PC-3 (cell line): Measurements from ENCODE around the gene EXOC6B. TPM values are rescaled to one million over a fixed set of nuclear protein-coding genes. Genes with fewer than 3 reads are reported as not detected.

Source experiments
- ATAC-seq: fragments of 200-7000 bp; cut with Tn5 transposase; 2 replicates; pipeline ENCODE4 v1.9.1; 2020; ENCODE audit warnings: mild to moderate bottlenecking, moderate library complexity
- BruUV-seq: library from RNA; stranded (reverse); fragments of 400-500 nt; replicated peaks from 2 replicates; lab custom pipeline; 2021; lab: Mats Ljungman, UMichigan
- CTCF ChIA-PET: fragments of 300-600 bp; sonication (Branson Sonifier 250); formaldehyde crosslinking; loops from one replicate; lab custom pipeline; 2022; ENCODE audit warnings: antibody characterized with exemption; lab: Charles Lee
- POLR2A ChIA-PET: fragments of 300-600 bp; sonication (Branson Sonifier 250); formaldehyde crosslinking; loops from one replicate; lab custom pipeline; 2022; ENCODE audit warnings: antibody characterized with exemption; ENCODE audit not compliant: unreplicated experiment; lab: Charles Lee
- DNase-seq: peaks from one replicate; pipeline ENCODE4 v3.0.0-alpha.2; 2015
- H2AFZ ChIP-seq: fragments of 300-600 bp; sonication (generic); 2 replicates; pipeline ENCODE4 v1.6.0; 2016; ENCODE audit warnings: antibody characterized with exemption, low read length
- H3F3A ChIP-seq: fragments of 300-600 bp; sonication (generic); one replicate; pipeline ENCODE4 v1.6.0; 2017; ENCODE audit warnings: antibody characterized with exemption, low read length, control low read depth, mild to moderate bottlenecking; ENCODE audit not compliant: unreplicated experiment
- H3K27ac ChIP-seq: fragments of 300-600 bp; sonication (generic); 2 replicates; pipeline ENCODE4 v1.5.1; 2016; ENCODE audit warnings: mild to moderate bottlenecking, low read length
- H3K27me3 ChIP-seq: fragments of 300-600 bp; sonication (generic); 2 replicates; pipeline ENCODE4 v1.6.1; 2016; ENCODE audit warnings: low read length, mixed read lengths
- H3K36me3 ChIP-seq: fragments of 300-600 bp; sonication (generic); 2 replicates; pipeline ENCODE4 v1.6.1; 2016; ENCODE audit warnings: low read depth, mixed run types, low read length, mixed read lengths
- H3K4me1 ChIP-seq: fragments of 300-600 bp; sonication (generic); 2 replicates; pipeline ENCODE4 v1.5.1; 2016; ENCODE audit warnings: low read length; ENCODE audit not compliant: insufficient read depth
- H3K4me2 ChIP-seq: fragments of 300-600 bp; sonication (generic); 2 replicates; pipeline ENCODE4 v1.6.0; 2016; ENCODE audit warnings: low read length
- H3K4me3 ChIP-seq: fragments of 300-600 bp; sonication (generic); 2 replicates; pipeline ENCODE4 v1.5.1; 2016; ENCODE audit warnings: mild to moderate bottlenecking, low read length, mixed read lengths
- H3K79me2 ChIP-seq: fragments of 300-600 bp; sonication (generic); 2 replicates; pipeline ENCODE4 v1.6.1; 2017; ENCODE audit warnings: low read length, mixed read lengths
- H3K9ac ChIP-seq: fragments of 300-600 bp; sonication (generic); 2 replicates; pipeline ENCODE4 v1.6.0; 2016; ENCODE audit warnings: mild to moderate bottlenecking, low read length
- H3K9me2 ChIP-seq: fragments of 300-600 bp; sonication (generic); replicated peaks from 2 replicates; pipeline ENCODE4 v1.6.1; 2016; ENCODE audit warnings: mixed run types, low read length, mixed read lengths
- H3K9me3 ChIP-seq: fragments of 300-600 bp; sonication (generic); 2 replicates; pipeline ENCODE4 v1.6.1; 2016; ENCODE audit warnings: low read length, mixed read lengths
- H4K20me1 ChIP-seq: fragments of 300-600 bp; sonication (generic); 2 replicates; pipeline ENCODE4 v1.6.1; 2016; ENCODE audit warnings: low read length, mixed read lengths
- CTCF ChIP-seq: fragments of 300-600 bp; sonication (generic); conservative IDR thresholded peaks from 2 replicates; pipeline ENCODE4 v1.5.1; 2017; ENCODE audit warnings: antibody characterized with exemption, low read depth, mild to moderate bottlenecking, low read length
- EZH2 ChIP-seq: fragments of 300-600 bp; sonication (generic); IDR thresholded peaks from one replicate; pipeline ENCODE4 v1.6.1; 2017; ENCODE audit warnings: antibody characterized with exemption, mild to moderate bottlenecking, low read length; ENCODE audit not compliant: unreplicated experiment
- EZH2phosphoT487 ChIP-seq: fragments of 300-600 bp; sonication (generic); IDR thresholded peaks from 2 replicates; pipeline ENCODE4 v1.6.1; 2018; ENCODE audit warnings: mild to moderate bottlenecking, antibody characterized with exemption, low read length, borderline replicate concordance
- intact Hi-C: fragments of 100-400 bp; cut with micrococcal nuclease; formaldehyde crosslinking; loops from 2 replicates; pipeline ENCODE4 v1.9.0; 2023
- total RNA-seq: library from RNA; depleted of rRNA; stranded (reverse); fragments of >200 nt; gene quantifications from 2 replicates; pipeline ENCODE4 v1.2.3, GENCODE V29; 2014

Gene EXOC6B
- total RNA-seq, 1 experiment from 2014 or later, result 13.9 TPM

DNA sequence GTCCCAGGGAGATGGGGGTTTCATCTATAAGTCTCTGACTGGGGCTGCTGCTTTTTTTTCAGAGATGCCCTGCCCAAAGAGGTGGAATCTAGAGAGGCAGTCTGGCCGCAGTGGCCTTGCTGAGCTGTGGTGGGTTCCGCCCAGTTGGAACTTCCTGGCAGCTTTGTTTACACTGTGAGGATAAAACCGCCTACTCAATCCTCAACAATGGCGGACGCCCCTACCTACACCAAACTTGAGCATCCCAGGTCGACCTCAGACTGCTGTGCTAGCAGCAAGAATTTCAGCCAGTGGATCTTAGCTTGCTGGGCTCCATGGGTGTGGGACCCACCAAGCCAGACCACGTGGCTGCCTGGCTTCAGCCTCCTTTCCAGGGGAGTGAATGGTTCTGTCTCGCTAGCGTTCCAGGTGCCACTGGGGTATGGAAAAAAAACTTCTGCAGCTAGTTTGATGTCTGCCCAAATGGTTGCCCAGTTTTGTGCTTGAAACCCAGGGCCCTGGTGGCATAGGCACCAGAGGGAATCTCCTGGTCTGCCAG is 525.6 kb downstream of the EXOC6B start:
- CTCF ChIA-PET, result no interaction called here
- POLR2A ChIA-PET, result interaction anchor here (0.6 kb wide), 1 partner anchor 395 kb away, joined by 6 read pairs; no protein-coding TSS in a partner anchor
- Histone ChIP-seq H4K20me1 (no peaks in the 10 kb centered on the region), H3K4me3 (no peak overlapping the region), H3K4me1 (no peaks in the 10 kb centered on the region), H3K9me2 (no peaks in the 10 kb centered on the region), H3K79me2 (no peaks in the 10 kb centered on the region), H3F3A (no peaks in the 10 kb centered on the region), H3K27ac (no peak overlapping the region), H3K9ac (no peak overlapping the region), H3K36me3 (no peaks in the 10 kb centered on the region), H2AFZ (no peak overlapping the region), H3K4me2 (no peak overlapping the region), H3K9me3 (no peaks in the 10 kb centered on the region), H3K27me3 (no peaks in the 10 kb centered on the region)
- no TSS peak for BruUV-seq
- TF ChIP-seq CTCF (no peak), EZH2 (no peak), EZH2phosphoT487 (no peak)
- no peak for DNase-seq
- no peak for ATAC-seq
- intact Hi-C loops, result no loop called here

GRCh38 chr2:72293620-72294019 is 532.2 kb downstream of the EXOC6B start:
- H3K27ac ChIP-seq, result no peak overlapping the region

More at GRCh38 chr2:72293620-72294019, 532.2 kb downstream of the EXOC6B start:
- Histone ChIP-seq H3K9ac (no peak overlapping the region), H3K4me1 (peaks cover 30% of the 10 kb centered on the region), H3K9me2 (no peaks in the 10 kb centered on the region), H3K4me3 (no peak overlapping the region), H2AFZ (no peak overlapping the region), H4K20me1 (no peaks in the 10 kb centered on the region), H3K4me2 (peak overlapping the region; percentile 57), H3K36me3 (no peaks in the 10 kb centered on the region), H3K27me3 (no peaks in the 10 kb centered on the region), H3K79me2 (no peaks in the 10 kb centered on the region), H3K9me3 (no peaks in the 10 kb centered on the region), H3F3A (no peaks in the 10 kb centered on the region)
- DNase-seq (peak; percentile 57), ATAC-seq (peak; percentile 43)
- no TSS peak for BruUV-seq
- ChIA-PET CTCF (no interaction called here), POLR2A (no interaction called here)
- intact Hi-C loops, result loop anchor here (5.0 kb wide), 1 partner anchor 56 kb away; no protein-coding TSS in a partner anchor
- TF ChIP-seq EZH2 (no peak), EZH2phosphoT487 (no peak), CTCF (no peak)
